Measurements from ENCODE around the gene TMEM132C.

DNA sequence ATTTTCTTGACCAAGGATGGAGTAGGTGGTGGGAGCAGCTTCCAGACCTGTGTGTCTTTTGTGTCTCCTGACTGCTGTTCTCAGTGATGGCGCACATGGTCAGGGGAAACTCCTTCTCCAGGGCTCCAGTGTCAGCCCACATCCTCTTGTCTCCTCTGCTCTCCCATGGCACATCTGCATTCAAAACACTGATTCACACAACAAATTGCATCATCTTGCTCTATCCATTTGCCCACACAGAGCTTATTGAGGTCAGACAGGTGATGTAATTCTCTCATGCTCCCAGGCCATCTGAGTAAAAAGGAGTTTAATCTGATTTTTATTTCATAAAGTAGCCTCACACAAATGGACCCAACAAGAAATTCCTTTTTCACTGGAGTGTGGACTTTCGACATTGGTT is 21.8 kb upstream of the TMEM132C start:
- TF ChIP-seq CTCF (IDR thresholded peaks at IDR 0.05; ENCODE audit: insufficient read depth, low read length) (no peak), POLR2AphosphoS5 (IDR thresholded peaks at IDR 0.05; ENCODE audit: low read depth) (no peak)

Data from HL-60 (cell line).